DMS153 treated with DMSO at 0.1 percent for 48 hours (cell line): Measurements from ENCODE around the gene FAM135A.
"Not testable (repeated sequence)": the region's sequence is repeated elsewhere in the genome, so short reads cannot be mapped to it uniquely, and the experiment has no call there.

Experiments used
- DNase-seq: peaks from one replicate; lab custom pipeline; 2025; ENCODE audit not compliant: unreplicated experiment; lab: John Stamatoyannopoulos, UW

Gene FAM135A

DNA sequence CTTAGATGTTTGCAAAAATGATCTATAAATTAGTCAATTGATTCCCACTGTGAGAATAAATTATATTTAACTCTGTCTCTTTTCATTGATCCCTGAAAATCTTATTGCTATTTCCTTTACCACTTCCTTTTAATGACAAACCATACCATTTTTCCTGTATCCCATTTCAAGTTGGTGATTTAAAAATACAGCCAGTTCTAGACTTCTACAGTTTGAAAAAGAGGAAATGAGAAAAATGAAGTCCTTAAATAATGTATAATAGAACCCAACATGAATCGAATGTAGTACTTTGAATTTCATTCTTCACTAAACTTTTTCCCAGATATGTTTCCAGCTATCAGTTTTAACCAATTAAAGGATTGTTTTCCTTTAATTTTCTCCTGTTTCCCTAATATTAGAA, 124.0 kb downstream of the FAM135A start:
- DNase-seq: no peak

DNA sequence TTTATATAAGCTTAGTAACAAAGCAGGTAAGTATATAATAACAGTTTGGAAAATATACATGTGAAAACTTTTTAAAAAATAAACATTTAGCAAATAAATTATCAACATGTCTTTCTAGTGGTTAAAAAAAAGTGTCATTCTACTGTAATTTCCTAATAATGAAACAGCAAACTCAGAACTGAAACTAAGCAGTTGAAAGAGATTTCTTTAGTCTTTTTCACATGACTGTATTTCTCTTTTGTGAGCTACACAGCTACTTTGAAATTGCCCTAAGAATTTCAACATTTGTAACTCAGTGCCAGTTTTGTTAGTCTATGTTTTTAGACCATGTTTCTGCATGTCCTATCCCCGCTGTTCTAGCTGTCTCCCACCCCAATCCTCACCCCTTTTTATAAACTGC, 125.1 kb downstream of the FAM135A start:
- DNase-seq: no peak

DNA sequence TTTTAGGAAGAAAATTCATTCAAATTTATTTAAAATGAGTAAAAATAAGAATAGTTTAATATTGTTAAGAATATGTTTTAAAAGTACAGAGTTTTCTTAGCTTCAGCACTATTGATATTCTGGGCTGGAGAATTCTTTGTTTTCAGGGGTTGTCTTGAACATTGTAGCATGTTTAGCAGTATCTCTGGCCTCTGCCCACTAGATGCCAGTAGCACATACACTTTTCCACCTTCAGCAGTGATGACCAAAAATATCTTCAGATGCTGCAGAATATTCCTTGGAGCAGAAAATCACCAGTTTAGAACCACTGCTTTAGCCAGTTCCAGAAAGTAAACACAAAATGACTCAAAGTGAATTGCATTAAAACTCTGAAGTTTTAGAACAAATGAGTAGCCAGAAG, 134.0 kb downstream of the FAM135A start:
- no peak for DNase-seq

DNA sequence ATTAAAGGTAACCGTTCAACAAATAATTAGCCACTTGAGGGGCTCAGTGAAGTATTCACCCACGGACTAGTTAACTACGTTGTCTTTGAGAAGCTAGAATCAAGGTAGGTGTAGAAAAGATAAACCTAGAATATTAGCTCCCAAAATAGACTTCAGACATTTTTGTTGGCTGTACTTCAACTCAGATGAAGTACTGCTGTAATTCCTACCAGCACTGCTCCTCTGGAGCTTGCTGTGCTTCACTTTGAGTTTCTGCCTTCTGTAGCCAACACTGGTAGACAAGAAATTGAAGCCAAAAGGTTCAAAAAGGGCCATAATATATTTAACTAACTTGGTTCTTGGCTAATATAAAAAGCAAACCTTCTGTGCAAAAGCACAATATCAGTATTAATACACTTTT, 134.6 kb downstream of the FAM135A start:
- no peak for DNase-seq

DNA sequence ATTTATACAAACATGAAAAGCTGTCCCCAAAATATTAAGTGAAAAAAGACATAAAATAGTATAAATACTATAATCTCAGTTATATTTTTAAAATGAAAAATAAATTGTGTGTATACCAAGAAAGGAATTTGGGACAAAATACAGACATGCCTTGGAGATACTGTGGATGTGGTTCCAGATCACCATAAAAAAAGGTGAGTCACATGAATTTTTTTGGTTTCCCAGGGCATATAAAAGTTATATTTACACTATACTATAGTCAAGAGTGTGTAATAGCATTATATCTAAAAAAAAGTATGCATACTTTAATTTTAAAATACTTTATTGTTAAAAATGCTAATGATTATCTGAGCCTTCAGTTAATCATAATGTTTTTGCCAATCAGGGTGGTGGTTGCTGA, 136.0 kb downstream of the FAM135A start:
- DNase-seq: no peak

DNA sequence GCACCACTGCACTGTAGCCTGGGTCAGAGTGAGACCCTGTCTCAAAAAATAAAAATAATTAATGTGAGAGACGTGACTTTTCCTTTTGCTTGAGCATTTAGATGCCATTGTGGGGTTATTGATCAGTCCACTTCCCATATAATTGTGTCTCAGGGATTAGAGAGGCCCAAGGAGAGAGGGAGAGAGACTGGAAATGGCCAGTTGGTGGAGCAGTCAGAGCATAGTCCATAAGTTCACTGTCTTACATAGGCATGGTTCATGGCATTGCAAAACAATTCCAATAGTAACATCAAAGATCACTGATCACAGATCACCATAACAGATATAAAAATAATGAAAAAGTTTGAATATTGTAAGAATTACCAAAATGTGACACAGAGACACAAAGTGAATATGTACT, 138.3 kb downstream of the FAM135A start:
- no peak for DNase-seq

DNA sequence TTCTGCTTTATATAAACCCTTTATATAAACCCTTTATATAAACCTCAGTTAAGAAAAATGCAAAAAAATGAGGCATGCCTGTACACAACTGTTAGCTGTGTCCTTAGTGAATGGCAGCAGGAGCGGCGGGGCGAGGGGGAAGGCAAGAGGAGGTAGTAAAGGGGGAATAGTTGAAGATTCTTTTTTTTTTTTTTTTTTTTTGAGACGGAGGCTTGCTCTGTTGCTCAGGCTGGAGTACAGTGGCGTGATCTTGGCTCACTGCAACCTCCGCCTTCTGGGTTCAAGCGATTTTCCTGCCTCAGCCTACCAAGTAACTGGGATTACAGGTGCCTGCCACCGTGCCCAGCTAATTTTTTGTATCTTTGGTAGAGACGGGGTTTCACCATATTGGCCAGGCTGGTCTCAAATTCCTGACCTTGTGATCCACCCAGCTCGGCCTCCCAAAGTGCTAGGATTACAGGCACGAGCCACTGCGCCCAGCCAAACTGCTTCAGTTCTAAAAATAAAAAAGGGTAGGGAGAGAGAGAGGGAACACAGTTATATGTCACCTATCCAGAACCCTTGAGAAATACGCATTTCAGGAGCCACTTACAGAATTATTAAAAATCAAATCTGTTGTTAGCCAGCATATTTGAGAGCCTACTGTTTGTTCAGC, 139.1 kb downstream of the FAM135A start:
- DNase-seq: not testable (repeated sequence)

DNA sequence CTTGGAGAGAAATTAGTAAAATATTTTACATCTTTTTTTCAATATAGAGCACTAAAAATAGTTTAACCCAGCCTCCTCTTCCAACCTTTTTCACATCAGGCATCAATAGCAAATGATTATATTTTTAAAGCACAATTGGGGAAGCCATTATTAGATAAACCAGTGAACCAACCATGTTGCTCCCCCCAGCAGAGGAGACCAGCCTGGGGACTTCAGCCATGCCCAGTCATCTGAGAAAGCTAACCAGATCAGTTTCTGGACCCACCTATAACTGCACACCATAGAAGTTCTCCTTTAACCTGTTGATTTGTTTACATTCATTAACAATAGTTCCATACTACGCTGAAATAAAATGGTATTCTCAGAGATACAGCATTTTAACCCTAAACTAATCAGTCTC, 139.7 kb downstream of the FAM135A start:
- DNase-seq: no peak

DNA sequence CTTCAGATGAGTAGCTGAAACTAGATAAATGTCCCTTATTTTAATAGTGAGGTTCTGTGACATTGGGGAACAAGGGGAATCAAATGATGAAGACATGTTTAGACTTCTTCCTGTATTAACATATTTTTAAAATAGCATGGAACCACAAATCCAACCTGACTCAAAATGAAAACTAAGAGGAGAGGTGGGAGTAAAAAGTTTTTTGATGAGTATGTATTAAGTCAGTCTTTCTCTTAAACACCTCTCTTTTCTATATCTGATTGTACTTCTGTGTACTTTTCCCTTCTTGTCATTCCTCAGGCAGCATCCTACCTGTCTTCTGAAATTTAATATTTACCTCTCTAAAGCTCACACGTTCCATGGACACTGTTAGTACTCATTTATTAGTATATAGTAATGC, 144.7 kb downstream of the FAM135A start:
- no peak for DNase-seq

DNA sequence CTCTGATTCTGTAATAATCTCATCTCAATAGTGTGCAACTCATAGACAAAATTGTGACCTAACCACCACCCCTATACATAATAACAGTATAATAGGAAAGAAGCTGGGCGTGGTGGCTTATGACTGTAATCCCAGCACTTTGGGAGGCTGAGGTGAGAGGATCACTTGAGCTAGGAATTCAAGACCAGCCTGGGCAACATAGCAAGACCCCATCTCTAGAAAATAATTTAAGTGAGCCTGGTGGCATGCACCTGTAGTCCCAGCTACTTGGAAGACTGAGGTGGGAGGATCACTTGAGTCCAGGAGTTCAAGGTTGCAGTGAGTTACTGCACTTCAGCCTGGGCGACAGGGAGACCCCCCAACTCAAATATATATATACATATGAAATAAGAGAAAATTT, 149.1 kb downstream of the FAM135A start:
- DNase-seq: not testable (repeated sequence)

DNA sequence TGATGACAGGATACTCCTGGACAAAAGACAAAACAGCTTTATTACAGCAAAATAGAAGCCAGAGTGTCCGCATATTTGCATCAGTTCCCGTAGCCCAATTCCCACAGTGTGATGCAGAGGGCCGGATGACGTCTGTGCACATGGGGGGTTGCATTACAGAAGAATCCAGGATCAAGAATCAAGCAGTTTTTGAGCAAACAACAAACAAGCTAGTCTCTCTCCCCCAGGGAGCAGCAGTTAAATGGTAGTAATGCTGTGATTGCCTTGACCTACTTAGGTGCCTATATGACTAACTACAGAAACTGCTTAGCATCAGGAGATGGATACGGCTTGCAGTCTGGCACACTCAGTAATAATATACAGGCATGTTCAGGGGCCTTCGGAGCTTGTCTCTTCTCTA, 150.2 kb downstream of the FAM135A start:
- no peak for DNase-seq

DNA sequence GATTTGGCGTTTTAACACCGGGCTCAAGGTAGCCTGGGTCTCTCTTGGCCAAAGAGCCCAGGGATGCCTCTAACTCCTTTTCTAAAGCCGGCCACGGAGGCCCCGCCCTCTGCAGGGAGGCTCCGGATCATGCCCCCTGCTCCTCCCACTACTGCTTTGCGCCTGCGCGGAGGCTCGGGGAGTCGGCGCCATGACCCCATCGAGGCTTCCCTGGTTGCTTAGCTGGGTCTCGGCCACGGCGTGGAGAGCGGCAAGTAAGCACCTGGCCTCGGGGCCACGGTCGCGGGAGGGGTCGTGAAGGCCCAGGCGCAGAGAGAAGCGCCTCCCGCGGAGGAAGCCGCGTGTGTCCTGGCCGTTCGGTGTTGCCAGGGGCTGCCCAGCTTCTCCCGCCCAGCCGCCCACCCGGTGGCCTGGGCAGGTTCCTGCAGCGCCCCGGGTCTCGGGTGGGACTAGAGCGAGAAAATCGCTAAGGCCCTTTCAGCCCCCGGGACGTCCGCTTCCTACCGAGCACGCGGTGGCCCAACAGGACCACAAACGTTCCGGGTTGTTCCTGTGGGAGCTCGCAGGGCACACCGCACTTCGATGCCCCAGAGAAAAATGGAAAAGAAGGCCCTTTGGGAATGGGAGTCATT, 153.6 kb downstream of the FAM135A start, which contains the start of gene SDHAF4:
SDHAF4 (plus strand) TSS at position 180 of the 632 bp plus-strand sequence; CDS start at position 191, 11 bp downstream.
- DNase-seq: peak; percentile 85

DNA sequence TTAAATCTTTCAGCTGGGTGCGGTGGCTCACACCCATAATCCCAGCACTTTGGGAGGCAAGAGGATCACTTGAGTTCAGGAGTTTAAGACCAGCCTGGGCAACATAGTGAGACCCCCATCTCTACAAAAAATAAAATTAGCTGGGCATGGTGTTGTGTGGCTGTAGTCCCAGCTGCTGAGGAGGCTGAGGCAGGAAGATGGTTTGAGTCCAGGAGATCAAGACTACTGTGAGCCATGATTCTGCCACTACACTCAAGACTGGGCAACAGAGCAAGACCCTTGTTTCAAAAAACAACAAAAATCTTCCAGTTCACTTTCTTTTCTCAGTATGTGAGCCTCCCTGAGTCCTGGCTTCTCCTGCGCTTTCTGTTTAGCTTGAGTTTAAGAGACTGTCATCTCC, 161.3 kb downstream of the FAM135A start:
- no peak for DNase-seq

DNA sequence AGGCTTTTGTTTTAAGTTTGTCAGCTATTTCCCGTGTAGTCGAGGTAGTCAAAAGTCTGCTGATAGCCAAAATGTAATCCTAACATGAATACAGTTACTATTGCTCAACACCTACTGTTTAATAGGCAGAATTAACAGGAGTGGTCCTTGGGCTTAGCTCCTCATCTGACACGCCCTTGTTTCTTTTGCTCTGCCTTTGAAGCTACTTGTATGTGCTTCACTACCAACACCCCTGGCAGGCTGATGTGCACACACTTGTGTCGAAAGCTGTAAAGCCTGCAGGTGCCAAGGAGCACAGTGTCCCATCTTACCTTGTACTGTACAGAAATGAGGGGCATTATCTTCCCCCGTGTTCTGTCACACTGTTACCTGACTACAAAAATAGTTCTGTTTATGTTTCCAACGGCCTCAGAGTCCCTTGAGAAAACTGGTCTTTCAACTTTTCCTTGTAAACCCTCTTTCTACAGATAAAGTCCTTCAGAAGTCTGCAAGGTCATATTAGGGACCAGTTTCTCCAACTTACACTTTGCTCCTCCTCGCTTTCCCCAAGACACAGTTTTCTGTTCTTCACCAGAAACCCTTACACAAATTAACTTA, 162.7 kb downstream of the FAM135A start:
- no peak for DNase-seq

DNA sequence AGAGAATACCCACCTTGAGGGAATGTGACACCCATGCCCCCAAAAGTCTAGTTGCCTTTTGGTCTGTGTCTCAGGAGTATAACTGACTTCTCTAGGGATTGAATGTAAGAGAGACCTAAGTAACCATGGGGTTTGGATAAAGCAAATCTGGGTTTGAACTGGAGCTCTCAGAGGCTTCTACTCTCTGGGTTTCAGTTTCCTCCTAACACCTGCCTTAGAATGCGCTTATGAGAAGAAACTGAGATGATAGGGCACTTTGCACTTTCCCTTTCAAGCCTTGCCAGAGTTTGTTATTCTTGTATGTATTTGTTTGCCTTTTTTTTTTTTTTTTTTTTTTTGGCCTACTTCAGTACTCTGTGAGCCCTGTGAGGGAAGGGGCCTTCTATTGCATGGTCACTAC, 172.8 kb downstream of the FAM135A start:
- DNase-seq: no peak

DNA sequence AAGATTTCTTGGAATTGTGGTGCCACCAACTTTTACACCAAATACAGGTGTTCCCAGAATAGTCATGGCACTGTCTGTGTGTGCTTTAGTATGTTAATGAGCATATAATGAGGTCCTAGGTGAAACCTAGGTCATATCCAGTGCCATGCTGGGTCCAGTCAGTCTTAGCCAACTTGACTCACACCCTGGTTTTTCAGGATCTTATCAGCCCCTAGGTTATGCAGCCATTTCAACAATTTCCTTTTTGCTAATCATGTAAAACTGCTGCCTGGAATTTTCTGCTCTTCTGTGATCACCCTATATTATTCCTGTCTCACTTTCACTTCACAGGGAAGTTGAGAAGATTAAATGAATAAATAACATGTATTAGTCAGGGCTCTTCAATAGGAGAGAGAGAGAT, 177.1 kb downstream of the FAM135A start:
- DNase-seq: no peak

DNA sequence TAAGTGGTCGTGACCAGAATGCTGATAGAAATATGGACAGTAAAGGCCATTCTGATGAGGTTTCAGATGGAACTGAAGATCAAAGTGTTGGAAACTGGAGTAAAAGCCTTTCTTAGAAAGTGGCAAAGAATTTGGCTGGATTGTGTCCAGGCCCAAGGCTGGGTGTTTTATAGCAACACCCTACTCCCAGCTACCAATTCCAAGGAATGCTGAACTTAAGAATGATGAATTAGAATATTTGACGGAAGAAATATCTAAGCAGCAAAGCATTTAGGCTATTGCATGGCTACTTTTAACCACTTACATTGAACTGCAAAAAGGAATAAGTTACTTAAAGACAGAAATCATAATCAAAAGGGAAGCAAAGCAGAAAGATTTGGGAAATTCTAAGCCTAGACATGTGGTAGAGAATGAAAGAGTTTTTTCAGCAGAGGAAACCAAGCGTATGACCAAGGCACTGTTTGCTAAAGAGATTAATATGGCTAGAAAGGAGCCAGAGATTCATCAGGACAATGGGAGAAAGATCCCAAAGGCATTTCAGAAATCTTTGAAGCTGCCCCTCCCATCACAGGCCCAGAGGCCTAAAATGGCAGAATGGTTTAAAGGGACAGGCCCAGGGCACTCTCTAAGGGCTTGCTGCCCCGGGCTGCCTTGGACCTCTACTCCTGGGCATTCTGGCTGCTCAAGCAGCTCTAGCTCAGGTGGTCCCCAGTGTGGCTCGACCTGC, 179.2 kb downstream of the FAM135A start:
- DNase-seq: no peak

DNA sequence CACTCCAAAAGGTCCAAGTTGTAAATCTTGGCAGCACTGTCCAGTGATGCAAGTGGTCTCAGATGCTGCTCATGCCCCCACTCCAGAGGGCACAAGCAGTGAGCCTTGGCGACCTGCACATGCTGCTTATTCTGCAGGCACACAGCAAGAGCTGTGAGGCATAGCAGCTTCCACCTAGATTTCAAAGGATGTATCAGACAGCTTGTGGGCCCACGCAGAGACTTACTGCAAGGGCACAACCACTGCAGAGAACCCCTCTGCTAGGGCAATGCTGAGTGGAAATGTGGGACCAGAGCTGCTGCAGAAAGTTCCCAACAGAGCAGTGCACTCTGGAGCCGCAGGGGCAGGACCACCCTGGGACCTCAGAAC, 179.8 kb downstream of the FAM135A start:
- no peak for DNase-seq

DNA sequence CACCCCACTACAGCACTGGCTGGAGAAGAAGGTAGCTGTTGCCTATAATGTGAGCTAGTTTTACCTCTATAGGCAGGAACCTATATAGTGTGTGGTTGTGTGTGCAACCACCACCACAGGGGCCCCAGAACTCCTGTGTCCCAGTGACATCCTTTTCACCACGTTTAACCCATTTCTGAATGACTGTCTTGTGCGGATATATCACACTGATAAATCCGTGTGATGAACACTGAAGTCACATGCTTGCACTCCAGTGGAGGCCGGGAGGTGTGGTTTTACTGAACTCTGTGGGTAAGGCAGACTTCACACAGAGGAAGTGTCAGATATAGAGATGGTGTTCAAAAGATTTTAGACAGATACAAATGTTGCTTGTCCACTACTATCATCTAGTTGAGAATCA, 185.9 kb downstream of the FAM135A start:
- DNase-seq: no peak

DNA sequence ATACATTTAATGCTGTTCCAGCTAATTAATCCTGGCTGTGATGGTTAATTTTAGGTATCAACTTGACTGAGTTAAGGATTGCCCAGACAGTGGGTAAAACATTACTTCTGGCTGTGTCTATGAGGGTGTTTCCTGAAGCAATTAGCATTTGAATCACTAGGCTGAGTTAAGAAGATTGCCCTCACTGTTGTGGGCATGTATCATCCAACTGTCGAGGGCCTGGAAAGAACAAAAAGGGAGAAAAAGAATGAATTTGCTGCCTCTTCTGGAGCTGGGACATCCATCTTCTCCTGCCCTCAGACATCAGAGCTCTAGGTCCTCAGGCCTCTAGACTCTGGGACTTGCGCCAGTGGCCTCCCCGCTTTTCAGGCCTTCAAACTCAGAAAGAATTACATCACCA, 187.7 kb downstream of the FAM135A start:
- no peak for DNase-seq

DNA sequence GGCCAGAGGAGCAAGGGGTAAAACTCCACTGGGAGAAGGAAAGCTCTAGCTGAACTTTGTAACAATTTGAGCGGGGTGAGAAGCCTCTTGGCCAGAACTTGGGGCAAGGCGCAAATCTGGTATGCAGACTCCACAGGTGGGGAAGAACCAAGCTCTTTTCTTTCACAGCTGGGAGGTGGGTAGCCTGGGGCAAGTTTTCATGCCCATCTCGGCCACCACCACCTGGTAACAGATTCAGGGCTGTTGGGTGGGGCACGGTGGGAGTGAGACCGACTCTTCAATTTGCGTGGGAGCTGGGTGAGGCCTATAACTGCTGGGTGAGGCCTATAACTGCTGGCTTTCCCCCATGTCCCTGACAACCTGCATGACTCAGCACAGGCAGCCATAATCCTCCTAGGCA, 190.9 kb downstream of the FAM135A start:
- DNase-seq: no peak

DNA sequence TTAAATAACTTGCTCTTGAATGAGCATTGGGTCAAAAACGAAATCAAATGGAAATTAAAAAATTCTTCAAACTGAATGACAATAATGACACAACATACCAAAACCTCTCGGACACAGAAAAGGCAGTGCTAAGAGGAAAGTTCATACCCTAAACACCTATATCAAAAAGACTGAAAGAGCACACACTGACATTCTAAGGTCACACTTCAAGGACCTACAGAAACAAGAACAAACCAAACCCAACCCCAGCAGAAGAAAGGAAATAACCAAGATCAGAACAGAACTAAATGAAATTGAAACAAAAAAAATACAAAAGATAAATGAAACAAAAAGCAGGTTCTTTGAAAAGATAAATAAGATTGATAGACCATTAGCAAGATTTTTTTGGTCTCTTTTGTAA, 194.1 kb downstream of the FAM135A start:
- DNase-seq: not testable (repeated sequence)
